ELR (cell line): ENCODE measurements around the gene KIF24.
"Not testable (repeated sequence)": the region's sequence is repeated elsewhere in the genome, so short reads cannot be mapped to it uniquely, and the experiment has no call there.

Experiments used
- DNase-seq: peaks from one replicate; pipeline ENCODE4 v3.0.0-alpha.2; 2015; ENCODE audit warnings: low read depth

KIF24 gene

GRCh38 chr9:34328500-34328986 is 525 bp downstream of the KIF24 start:
- DNase-seq, result peak; percentile 65

- no peak for DNase-seq
These were observed 2.4 kb downstream of the KIF24 start for GRCh38 chr9:34326690-34327089.

- DNase-seq, result no peak
These were observed 6.0 kb downstream of the KIF24 start for GRCh38 chr9:34322899-34323591.

- no peak for DNase-seq
These were observed 7.6 kb downstream of the KIF24 start for GRCh38 chr9:34321451-34321850.

- DNase-seq, result no peak
These were observed 10.8 kb downstream of the KIF24 start for GRCh38 chr9:34318163-34318790.

GRCh38 chr9:34317436-34317835 is 11.6 kb downstream of the KIF24 start:
- no peak for DNase-seq

- DNase-seq, result no peak
These were observed 17.4 kb downstream of the KIF24 start for GRCh38 chr9:34311499-34312185.

- DNase-seq, result peak; percentile 15
These were observed 18.9 kb downstream of the KIF24 start for GRCh38 chr9:34310215-34310614.

GRCh38 chr9:34308316-34308715 is 20.8 kb downstream of the KIF24 start:
- DNase-seq, result not testable (repeated sequence)

GRCh38 chr9:34301064-34301463 is 28.0 kb downstream of the KIF24 start:
- DNase-seq, result not testable (repeated sequence)

GRCh38 chr9:34292552-34292951 is 36.5 kb downstream of the KIF24 start:
- DNase-seq, result no peak

- DNase-seq, result no peak
These were observed 37.6 kb downstream of the KIF24 start for GRCh38 chr9:34291423-34291822.

- DNase-seq, result no peak
These were observed 38.0 kb downstream of the KIF24 start for GRCh38 chr9:34291023-34291422.

- DNase-seq, result no peak
These were observed 39.9 kb downstream of the KIF24 start for GRCh38 chr9:34289159-34289558.

GRCh38 chr9:34282096-34282495 is 47.0 kb downstream of the KIF24 start:
- DNase-seq, result no peak

- DNase-seq, result peak; percentile 38
These were observed 49.7 kb downstream of the KIF24 start for GRCh38 chr9:34279411-34279810.
